ENCODE measurements around the gene PCDHA6. TPM values are rescaled to one million over a fixed set of nuclear protein-coding genes. Genes with fewer than 3 reads are reported as not detected.
"Not testable (repeated sequence)": the region's sequence is repeated elsewhere in the genome, so short reads cannot be mapped to it uniquely, and the experiment has no call there.

PCDHA6 gene
- total RNA-seq, 1 experiment from 2014 or later, result 2.4 TPM

DNA sequence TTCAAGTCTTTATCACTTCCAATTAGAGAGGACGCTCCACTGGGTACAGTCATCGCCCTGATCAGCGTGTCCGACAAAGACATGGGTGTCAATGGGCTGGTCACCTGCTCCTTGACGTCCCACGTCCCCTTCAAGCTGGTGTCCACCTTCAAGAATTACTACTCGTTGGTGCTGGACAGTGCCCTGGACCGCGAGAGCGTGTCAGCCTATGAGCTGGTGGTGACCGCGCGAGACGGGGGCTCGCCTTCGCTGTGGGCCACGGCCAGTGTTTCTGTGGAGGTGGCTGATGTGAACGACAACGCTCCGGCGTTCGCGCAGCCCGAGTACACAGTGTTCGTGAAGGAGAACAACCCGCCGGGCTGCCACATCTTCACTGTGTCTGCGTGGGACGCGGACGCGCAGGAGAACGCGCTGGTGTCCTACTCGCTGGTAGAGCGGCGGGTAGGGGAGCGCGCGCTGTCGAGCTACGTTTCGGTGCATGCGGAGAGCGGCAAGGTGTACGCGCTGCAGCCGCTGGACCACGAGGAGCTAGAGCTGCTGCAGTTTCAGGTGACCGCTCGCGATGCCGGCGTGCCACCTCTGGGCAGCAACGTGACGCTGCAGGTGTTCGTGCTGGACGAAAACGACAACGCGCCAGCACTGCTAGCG, 19.4 kb upstream of the PCDHA6 start:
- DNase-seq (ENCODE audit: low spot score); POLR2A ChIA-PET; H3K9me3 Mint-ChIP-seq; H3K27ac Mint-ChIP-seq; H3K36me3 Mint-ChIP-seq; H3K27me3 Mint-ChIP-seq (ENCODE audit: low read depth); H3K4me1 Mint-ChIP-seq; ATAC-seq: not testable (repeated sequence)
- peak overlapping the region; percentile 92; the same call in 1 of the 2 replicates for H3K4me3 Mint-ChIP-seq
- CTCF ChIA-PET, result interaction anchor here (0.6 to 5.4 kb wide), 30 partner anchors 11 to 449 kb away, joined by 3 to 61 read pairs (median 4); partner anchors contain the start of genes IK, PCDHA1, PCDHA10 and PCDHA11

DNA sequence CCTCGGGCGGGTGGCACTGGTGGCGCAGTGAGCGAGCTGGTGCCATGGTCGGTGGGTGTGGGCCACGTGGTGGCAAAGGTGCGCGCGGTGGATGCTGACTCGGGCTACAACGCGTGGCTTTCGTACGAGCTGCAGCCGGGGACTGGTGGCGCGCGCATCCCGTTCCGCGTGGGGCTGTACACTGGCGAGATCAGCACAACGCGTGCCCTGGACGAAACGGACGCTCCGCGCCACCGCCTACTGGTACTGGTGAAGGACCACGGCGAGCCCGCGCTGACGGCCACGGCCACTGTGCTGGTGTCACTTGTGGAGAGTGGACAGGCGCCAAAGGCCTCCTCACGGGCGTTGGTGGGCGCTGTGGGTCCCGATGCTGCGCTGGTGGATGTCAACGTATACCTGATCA, 18.9 kb upstream of the PCDHA6 start:
- DNase-seq (ENCODE audit: low spot score) (no peak), ATAC-seq (no peak)
- Mint-ChIP-seq H3K4me3 (peak overlapping the region; percentile 16; the same call in 1 of the 2 replicates), H3K27me3 (ENCODE audit: low read depth) (no peaks in the 10 kb centered on the region), H3K36me3 (peaks cover 2% of the 10 kb centered on the region; the same call in 1 of the 2 replicates), H3K9me3 (no peaks in the 10 kb centered on the region), H3K4me1 (peaks cover 7% of the 10 kb centered on the region), H3K27ac (no peak overlapping the region)
- TF ChIP-seq OVOL2 (CRISPR knock-in tag; IDR thresholded peaks at IDR 0.05; ENCODE audit: borderline replicate concordance), result no peak
- no peak for TF ChIP-seq EMX1 (CRISPR knock-in tag; IDR thresholded peaks at IDR 0.05)
- 0 out of 2 replicates have a peak, but pooled peaks have one; percentile 30 for TF ChIP-seq FOXP1 (CRISPR knock-in tag; IDR thresholded peaks at IDR 0.05; ENCODE audit: borderline replicate concordance)
- CTCF ChIA-PET, result interaction anchor here (0.7 to 5.4 kb wide), 7 partner anchors 12 to 231 kb away, joined by 3 to 52 read pairs (median 3); partner anchors contain the start of genes PCDHA1, PCDHA10, PCDHA5 and PCDHA7
- POLR2A ChIA-PET, result no interaction called here

DNA sequence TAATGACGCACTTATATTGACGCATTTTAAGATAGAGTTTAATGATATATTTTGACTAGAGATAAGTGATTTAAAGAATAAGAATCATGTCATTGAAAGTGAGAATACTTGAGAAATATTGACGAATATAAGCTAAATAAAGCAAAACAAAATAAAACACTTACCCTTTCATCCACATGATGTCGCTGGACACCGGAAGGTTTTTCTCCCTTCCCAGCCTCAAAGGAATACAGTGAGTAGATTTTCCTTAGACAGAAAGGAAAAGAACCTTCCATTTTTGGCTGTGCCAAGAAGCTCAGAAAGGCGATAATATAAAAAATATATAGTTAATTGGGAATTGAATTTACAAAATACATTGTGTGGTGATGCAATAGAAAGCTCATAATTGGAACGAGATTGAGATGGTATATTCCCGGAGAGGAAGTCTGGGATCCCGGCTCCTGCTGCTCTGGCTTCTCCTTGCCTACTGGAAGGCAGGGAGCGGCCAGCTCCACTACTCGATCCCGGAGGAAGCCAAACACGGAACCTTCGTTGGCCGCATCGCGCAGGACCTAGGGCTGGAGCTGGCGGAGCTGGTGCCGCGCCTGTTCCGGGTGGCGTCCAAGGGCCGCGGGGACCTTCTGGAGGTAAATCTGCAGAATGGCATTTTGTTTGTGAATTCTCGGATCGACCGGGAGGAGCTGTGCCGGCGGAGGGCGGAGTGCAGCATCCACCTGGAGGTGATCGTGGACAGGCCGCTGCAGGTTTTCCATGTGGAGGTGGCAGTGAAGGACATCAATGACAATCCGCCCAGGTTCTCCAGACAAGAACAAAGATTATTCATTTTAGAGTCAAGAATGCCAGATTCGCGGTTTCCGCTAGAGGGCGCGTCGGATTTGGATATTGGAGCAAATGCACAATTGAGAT, 6.1 kb upstream of the PCDHA6 start, which contains the start of gene PCDHA5:
PCDHA5 (plus strand) TSS at position 239 of the 906 bp plus-strand sequence.
- no peaks in the 10 kb centered on the region for H3K9me3 Mint-ChIP-seq
- POLR2A ChIA-PET, result no interaction called here
- peak within 1 kb of the TSS; percentile 30; the same call in 1 of the 2 replicates for H3K4me3 Mint-ChIP-seq
- no peak within 1 kb of the TSS for H3K27ac Mint-ChIP-seq
- no peak for DNase-seq (ENCODE audit: low spot score)
- CTCF ChIA-PET, result interaction anchor here (0.8 to 7.4 kb wide), 10 partner anchors 12 to 230 kb away, joined by 3 to 61 read pairs (median 4); partner anchors contain the start of genes PCDHA1, PCDHA10, PCDHA4 and PCDHA8
- H3K27me3 Mint-ChIP-seq (ENCODE audit: low read depth), result no peaks in the 10 kb centered on the region
- no peaks in the 10 kb centered on the region for H3K36me3 Mint-ChIP-seq
- no peak for TF ChIP-seq ZBTB21 (CRISPR knock-in tag; IDR thresholded peaks at IDR 0.05; ENCODE audit: borderline replicate concordance)
- no peak for TF ChIP-seq IRF2 (CRISPR knock-in tag; IDR thresholded peaks at IDR 0.05; ENCODE audit: borderline replicate concordance, low read depth)
- TF ChIP-seq, protein P1, sequence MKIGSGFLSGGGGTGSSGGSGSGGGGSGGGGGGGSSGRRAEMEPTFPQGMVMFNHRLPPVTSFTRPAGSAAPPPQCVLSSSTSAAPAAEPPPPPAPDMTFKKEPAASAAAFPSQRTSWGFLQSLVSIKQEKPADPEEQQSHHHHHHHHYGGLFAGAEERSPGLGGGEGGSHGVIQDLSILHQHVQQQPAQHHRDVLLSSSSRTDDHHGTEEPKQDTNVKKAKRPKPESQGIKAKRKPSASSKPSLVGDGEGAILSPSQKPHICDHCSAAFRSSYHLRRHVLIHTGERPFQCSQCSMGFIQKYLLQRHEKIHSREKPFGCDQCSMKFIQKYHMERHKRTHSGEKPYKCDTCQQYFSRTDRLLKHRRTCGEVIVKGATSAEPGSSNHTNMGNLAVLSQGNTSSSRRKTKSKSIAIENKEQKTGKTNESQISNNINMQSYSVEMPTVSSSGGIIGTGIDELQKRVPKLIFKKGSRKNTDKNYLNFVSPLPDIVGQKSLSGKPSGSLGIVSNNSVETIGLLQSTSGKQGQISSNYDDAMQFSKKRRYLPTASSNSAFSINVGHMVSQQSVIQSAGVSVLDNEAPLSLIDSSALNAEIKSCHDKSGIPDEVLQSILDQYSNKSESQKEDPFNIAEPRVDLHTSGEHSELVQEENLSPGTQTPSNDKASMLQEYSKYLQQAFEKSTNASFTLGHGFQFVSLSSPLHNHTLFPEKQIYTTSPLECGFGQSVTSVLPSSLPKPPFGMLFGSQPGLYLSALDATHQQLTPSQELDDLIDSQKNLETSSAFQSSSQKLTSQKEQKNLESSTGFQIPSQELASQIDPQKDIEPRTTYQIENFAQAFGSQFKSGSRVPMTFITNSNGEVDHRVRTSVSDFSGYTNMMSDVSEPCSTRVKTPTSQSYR (CRISPR knock-in tag; IDR thresholded peaks at IDR 0.05), result no peak
- TF ChIP-seq ZNF263 (CRISPR knock-in tag; IDR thresholded peaks at IDR 0.05; ENCODE audit: low read depth), result no peak
- H3K4me1 Mint-ChIP-seq, result no peaks in the 10 kb centered on the region
- ATAC-seq, result no peak

DNA sequence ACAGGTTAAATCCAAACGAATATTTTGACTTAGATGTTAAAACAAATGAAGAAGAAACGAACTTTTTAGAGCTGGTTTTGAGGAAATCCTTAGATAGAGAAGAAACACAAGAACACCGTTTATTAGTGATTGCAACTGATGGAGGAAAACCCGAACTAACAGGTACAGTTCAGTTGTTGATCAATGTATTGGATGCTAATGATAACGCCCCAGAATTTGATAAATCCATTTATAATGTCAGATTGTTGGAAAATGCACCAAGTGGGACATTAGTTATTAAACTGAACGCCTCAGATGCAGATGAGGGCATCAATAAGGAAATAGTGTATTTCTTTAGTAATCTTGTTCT, 5.5 kb upstream of the PCDHA6 start:
- ATAC-seq (no peak), DNase-seq (ENCODE audit: low spot score) (no peak)
- H3K4me3 Mint-ChIP-seq, result no peak overlapping the region
- H3K27ac Mint-ChIP-seq, result no peak overlapping the region
- no peaks in the 10 kb centered on the region for H3K9me3 Mint-ChIP-seq
- no peaks in the 10 kb centered on the region for H3K27me3 Mint-ChIP-seq (ENCODE audit: low read depth)
- H3K4me1 Mint-ChIP-seq, result no peaks in the 10 kb centered on the region
- CTCF ChIA-PET, result interaction anchor here (0.8 to 7.4 kb wide), 6 partner anchors 16 to 33 kb away, joined by 3 to 61 read pairs (median 5); partner anchors contain the start of genes PCDHA10, PCDHA4 and PCDHA8
- H3K36me3 Mint-ChIP-seq, result no peaks in the 10 kb centered on the region
- POLR2A ChIA-PET, result no interaction called here
- TF ChIP-seq, protein P2, sequence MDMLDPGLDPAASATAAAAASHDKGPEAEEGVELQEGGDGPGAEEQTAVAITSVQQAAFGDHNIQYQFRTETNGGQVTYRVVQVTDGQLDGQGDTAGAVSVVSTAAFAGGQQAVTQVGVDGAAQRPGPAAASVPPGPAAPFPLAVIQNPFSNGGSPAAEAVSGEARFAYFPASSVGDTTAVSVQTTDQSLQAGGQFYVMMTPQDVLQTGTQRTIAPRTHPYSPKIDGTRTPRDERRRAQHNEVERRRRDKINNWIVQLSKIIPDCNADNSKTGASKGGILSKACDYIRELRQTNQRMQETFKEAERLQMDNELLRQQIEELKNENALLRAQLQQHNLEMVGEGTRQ (CRISPR knock-in tag; IDR thresholded peaks at IDR 0.05), result no peak
- TF ChIP-seq MYBL2 (CRISPR knock-in tag; IDR thresholded peaks at IDR 0.05) (no peak), RELA (CRISPR knock-in tag; IDR thresholded peaks at IDR 0.05; ENCODE audit: borderline replicate concordance) (no peak)

DNA sequence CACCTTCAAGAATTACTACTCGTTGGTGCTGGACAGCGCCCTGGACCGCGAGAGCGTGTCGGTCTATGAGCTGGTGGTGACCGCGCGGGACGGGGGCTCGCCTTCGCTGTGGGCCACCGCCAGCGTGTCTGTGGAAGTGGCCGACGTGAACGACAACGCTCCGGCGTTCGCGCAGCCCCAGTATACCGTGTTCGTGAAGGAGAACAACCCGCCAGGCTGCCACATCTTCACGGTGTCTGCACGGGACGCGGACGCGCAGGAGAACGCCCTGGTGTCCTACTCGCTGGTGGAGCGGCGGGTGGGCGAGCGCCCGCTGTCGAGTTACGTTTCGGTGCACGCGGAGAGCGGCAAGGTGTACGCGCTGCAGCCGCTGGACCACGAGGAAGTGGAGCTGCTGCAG, 4.8 kb upstream of the PCDHA6 start:
- H3K4me3 Mint-ChIP-seq; H3K9me3 Mint-ChIP-seq; H3K27ac Mint-ChIP-seq; ATAC-seq; DNase-seq (ENCODE audit: low spot score); H3K36me3 Mint-ChIP-seq; H3K4me1 Mint-ChIP-seq; POLR2A ChIA-PET; H3K27me3 Mint-ChIP-seq (ENCODE audit: low read depth): not testable (repeated sequence)
- CTCF ChIA-PET, result interaction anchor here (1.6 to 7.4 kb wide), 2 partner anchors 11 to 17 kb away, joined by 4 to 61 read pairs; partner anchors contain the start of genes PCDHA4 and PCDHA7
